ENCODE measurements around the gene FGGY. TPM values are rescaled to one million over a fixed set of nuclear protein-coding genes. Genes with fewer than 3 reads are reported as not detected.

FGGY gene
- total and polyA plus RNA-seq, 2 donors (not counting 3 experiments of a cell fraction or from before 2014, with no cell fraction given): 5.6 to 6.4 TPM

DNA sequence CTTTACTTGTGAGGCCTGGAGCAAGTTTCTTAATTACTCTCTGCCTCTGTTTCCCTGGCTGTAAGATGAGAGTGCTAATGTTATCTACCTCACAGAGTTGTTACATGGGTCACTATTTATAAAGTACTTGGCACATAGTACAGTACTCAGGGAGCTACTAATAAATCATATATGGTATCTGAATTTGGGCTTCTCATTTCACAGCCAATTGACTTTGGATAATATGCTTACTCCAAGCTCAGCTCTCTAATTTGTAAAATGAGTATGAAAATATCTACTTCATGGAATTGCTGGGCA lies 409.4 kb downstream of the FGGY start:
- ChIA-PET CTCF (interaction anchor here (1.4 to 3.2 kb wide), 3 partner anchors 12 to 53 kb away, joined by 3 to 18 read pairs (median 10); no protein-coding TSS in a partner anchor), POLR2A (no interaction called here)
- H2AFZ ChIP-seq (ENCODE audit: low read depth, low read length): no peak overlapping the region
- FAIRE-seq (no peak), DNase-seq (ENCODE audit: low read depth, low spot score) (no peak)
- BruUV-seq (replicated peaks): no TSS peak
- H3K36me3 ChIP-seq (ENCODE audit: control insufficient read depth in 2 of 2, extremely low read depth in 1 of 2, insufficient read depth in 2 of 2, low read length in 2 of 2): no peaks in the 10 kb centered on the region
- dilution Hi-C loops (cut with MboI; ENCODE audit: extremely low pct_ligation_motif_present, low sequenced_read_pairs): no loop called here
- H3K9me1 ChIP-seq (replicated peaks; ENCODE audit: control insufficient read depth, extremely low read depth, insufficient read depth, low read length): no peaks in the 10 kb centered on the region
- H3K27ac ChIP-seq (ENCODE audit: insufficient read depth, low read depth, low read length): no peak overlapping the region
- H3K4me2 ChIP-seq (ENCODE audit: insufficient read depth, low read length): no peak overlapping the region
- no peaks in the 10 kb centered on the region for H4K20me1 ChIP-seq (replicated peaks; ENCODE audit: control insufficient read depth, extremely low read depth, insufficient read depth, low read length)
- H3K9me3 ChIP-seq (replicated peaks; ENCODE audit: control insufficient read depth, insufficient read depth, low read length): no peaks in the 10 kb centered on the region
- no peak overlapping the region for H3K4me3 ChIP-seq (replicated peaks in 1 of 3; ENCODE audit: insufficient read depth in 1 of 3, low read depth in 1 of 3, low read length in 3 of 3)
- no peak overlapping the region for H3K9ac ChIP-seq (replicated peaks; ENCODE audit: extremely low read depth, insufficient read depth, low read length)
- peaks cover 12% of the 10 kb centered on the region for H3K4me1 ChIP-seq (ENCODE audit: control insufficient read depth, extremely low read depth, insufficient read depth, low read length)
- no peaks in the 10 kb centered on the region for H3K79me2 ChIP-seq (ENCODE audit: control insufficient read depth, insufficient read depth, low read length)
- intact Hi-C loops (cut with micrococcal nuclease): loop anchor here (2.0 kb wide), 3 partner anchors 37 to 53 kb away; no protein-coding TSS in a partner anchor
- H3K27me3 ChIP-seq (ENCODE audit: control insufficient read depth in 2 of 2, insufficient read depth in 2 of 2, low read length in 2 of 2): no peaks in the 10 kb centered on the region
- no peak for TF ChIP-seq EZH2 (IDR thresholded peaks at IDR 0.05; ENCODE audit: borderline replicate concordance, low read depth, low read length, severe bottlenecking)
- no peak for TF ChIP-seq POLR2A (IDR thresholded peaks at IDR 0.05; ENCODE audit: low read depth, low read length)
- no peak for TF ChIP-seq MYC (IDR thresholded peaks at IDR 0.05; ENCODE audit: low read depth, low read length)

DNA sequence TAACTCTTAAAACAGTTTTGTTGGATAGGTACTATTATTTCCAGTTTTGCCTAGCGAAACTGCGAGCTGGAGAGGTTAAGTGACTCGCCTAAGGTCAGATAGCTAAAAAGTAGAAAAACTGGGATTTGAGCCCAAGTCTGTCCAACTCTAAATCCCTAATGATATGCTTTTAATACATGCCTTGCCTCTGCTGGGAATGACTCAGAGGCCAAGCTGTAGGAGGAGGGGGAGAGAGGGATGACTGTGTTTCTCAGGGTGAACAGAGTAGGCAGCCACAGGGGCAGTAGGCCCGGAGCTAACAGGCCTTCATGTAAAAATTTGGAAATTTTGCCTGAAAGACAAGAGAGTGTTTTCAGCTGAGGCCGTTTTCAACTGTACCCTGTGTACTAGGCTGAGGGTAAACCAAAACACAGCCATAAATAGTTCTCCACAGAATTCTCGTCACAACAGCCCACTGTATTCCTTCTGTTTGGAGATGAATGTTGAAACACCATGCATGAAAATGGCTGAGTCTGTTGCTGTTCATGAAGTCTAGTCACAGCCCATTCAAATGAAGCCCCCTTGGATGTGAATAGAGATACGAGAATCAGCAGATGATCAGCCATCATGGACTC lies 410.4 kb downstream of the FGGY start:
- H3K27me3 ChIP-seq (ENCODE audit: control insufficient read depth in 2 of 2, insufficient read depth in 2 of 2, low read length in 2 of 2): no peaks in the 10 kb centered on the region
- peak overlapping the region; percentile 4 for H3K4me2 ChIP-seq (ENCODE audit: insufficient read depth, low read length)
- no peak overlapping the region for H3K9ac ChIP-seq (replicated peaks; ENCODE audit: extremely low read depth, insufficient read depth, low read length)
- H4K20me1 ChIP-seq (replicated peaks; ENCODE audit: control insufficient read depth, extremely low read depth, insufficient read depth, low read length): no peaks in the 10 kb centered on the region
- H3K4me3 ChIP-seq (replicated peaks in 1 of 3; ENCODE audit: insufficient read depth in 1 of 3, low read depth in 1 of 3, low read length in 3 of 3): no peak overlapping the region
- no peaks in the 10 kb centered on the region for H3K9me1 ChIP-seq (replicated peaks; ENCODE audit: control insufficient read depth, extremely low read depth, insufficient read depth, low read length)
- FAIRE-seq (peak; percentile 85), DNase-seq (ENCODE audit: low read depth, low spot score) (peak; percentile 86)
- dilution Hi-C loops (cut with MboI; ENCODE audit: extremely low pct_ligation_motif_present, low sequenced_read_pairs): no loop called here
- no peak overlapping the region for H3K27ac ChIP-seq (ENCODE audit: insufficient read depth, low read depth, low read length)
- POLR2A ChIA-PET: no interaction called here
- no peaks in the 10 kb centered on the region for H3K36me3 ChIP-seq (ENCODE audit: control insufficient read depth in 2 of 2, extremely low read depth in 1 of 2, insufficient read depth in 2 of 2, low read length in 2 of 2)
- no peaks in the 10 kb centered on the region for H3K79me2 ChIP-seq (ENCODE audit: control insufficient read depth, insufficient read depth, low read length)
- no TSS peak for BruUV-seq (replicated peaks)
- intact Hi-C loops (cut with micrococcal nuclease): loop anchor here (2.0 kb wide), 3 partner anchors 36 to 52 kb away; no protein-coding TSS in a partner anchor
- TF ChIP-seq MYC (IDR thresholded peaks at IDR 0.05; ENCODE audit: low read depth, low read length) (no peak), POLR2AphosphoS5 (IDR thresholded peaks at IDR 0.05; ENCODE audit: insufficient read depth, low read depth, low read length) (no peak), POLR2A (IDR thresholded peaks at IDR 0.05; ENCODE audit: low read depth, low read length) (no peak), CTCF (IDR thresholded peaks at IDR 0.05; ENCODE audit: extremely low read depth in 1 of 2, insufficient read depth in 1 of 2, low read depth in 1 of 2, low read length in 2 of 2) (no peak), MAX (IDR thresholded peaks at IDR 0.05; ENCODE audit: insufficient read depth, insufficient read length) (no peak), JUN (IDR thresholded peaks at IDR 0.05; ENCODE audit: borderline replicate concordance, insufficient read depth, insufficient read length, low read depth) (peak; percentile 50), GATA2 (IDR thresholded peaks at IDR 0.05; ENCODE audit: insufficient read depth, insufficient read length, low read depth, low read length) (no peak), EZH2 (IDR thresholded peaks at IDR 0.05; ENCODE audit: borderline replicate concordance, low read depth, low read length, severe bottlenecking) (no peak), FOS (IDR thresholded peaks at IDR 0.05; ENCODE audit: borderline replicate concordance, insufficient read depth, low read length) (peak; percentile 96)
- no peaks in the 10 kb centered on the region for H3K9me3 ChIP-seq (replicated peaks; ENCODE audit: control insufficient read depth, insufficient read depth, low read length)
- CTCF ChIA-PET: interaction anchor here (0.9 to 3.2 kb wide), 4 partner anchors 8 to 631 kb away, joined by 3 to 18 read pairs (median 8); no protein-coding TSS in a partner anchor
- no peak overlapping the region for H2AFZ ChIP-seq (ENCODE audit: low read depth, low read length)
- H3K4me1 ChIP-seq (ENCODE audit: control insufficient read depth, extremely low read depth, insufficient read depth, low read length): peaks cover 12% of the 10 kb centered on the region

Measured in endothelial cell of umbilical vein (primary cell).